Measurements from ENCODE around the gene RASA3. TPM values are rescaled to one million over a fixed set of nuclear protein-coding genes. Genes with fewer than 3 reads are reported as not detected.
A peak's percentile ranks its signal among the peaks of the same experiment; 100 is the strongest.

Gene RASA3
- total and polyA plus RNA-seq, 9 of the 15 experiments (the other 6 are each of a cell fraction or from before 2014, with no cell fraction given), result 0.72 to 25.3 (median 14.4) TPM

GRCh38 chr13:114015111-114015968 is 117.1 kb downstream of the RASA3 start:
- CTCF ChIA-PET (ENCODE audit: low intra/inter-chr PET ratio), result no interaction called here

DNA sequence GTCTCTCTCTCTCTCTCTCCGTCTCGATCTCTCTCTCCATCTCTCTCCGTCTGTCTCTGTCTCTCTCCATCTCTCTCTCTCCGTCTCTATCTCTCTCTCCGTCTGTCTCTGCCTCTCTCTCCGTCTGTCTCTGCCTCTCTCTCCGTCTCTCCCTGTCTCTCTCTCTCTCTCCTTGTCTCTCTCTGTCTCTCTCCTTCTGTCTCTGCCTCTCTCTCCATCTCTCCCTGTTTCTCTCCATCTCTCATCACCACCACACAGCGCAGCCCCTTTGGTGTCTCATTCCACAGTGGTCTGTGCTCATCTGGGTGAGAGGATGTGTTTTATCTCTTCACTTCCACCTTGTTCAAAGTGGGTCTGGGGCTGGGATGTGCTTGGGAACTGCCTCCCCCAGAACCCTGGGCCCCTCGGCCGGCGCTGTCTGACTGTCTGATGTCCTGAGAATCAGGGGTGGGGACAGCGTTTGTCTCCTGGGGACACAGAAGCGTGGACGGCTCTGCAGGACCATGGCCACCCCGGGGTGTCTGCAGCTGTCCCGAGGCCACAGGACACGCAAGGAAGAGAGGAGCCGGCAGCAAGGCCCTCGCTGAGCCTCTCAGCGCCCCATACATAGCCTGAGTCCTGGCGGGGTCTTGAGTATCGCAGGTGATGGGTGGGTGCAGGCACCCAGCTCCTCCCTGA is 118.3 kb downstream of the RASA3 start:
- no peak for FAIRE-seq
- WGBS (ENCODE audit: insufficient coverage, low coverage, missing lambda C conversion rate), result 96% methylated on average over 12 of the region's 22 CpGs
- Histone ChIP-seq H3K4me2 (ENCODE audit: insufficient read depth, low read length) (no peak overlapping the region), H3K9me3 (replicated peaks; ENCODE audit: control insufficient read depth, insufficient read depth, low read depth, low read length) (no peaks in the 10 kb centered on the region), H3K36me3 (ENCODE audit: control insufficient read depth, insufficient read depth, low read length) (peaks cover 52% of the 10 kb centered on the region; the same call in 2 of the 3 replicates), H3K4me1 (replicated peaks in 1 of 2; ENCODE audit: control insufficient read depth in 2 of 2, insufficient read depth in 2 of 2, low read length in 2 of 2) (peaks cover under 1 to 31% of the 10 kb centered on the region in 2 experiments; a peak in 3 of 5 replicates), H3K9me1 (ENCODE audit: control insufficient read depth, insufficient read depth, low read length) (no peaks in the 10 kb centered on the region), H3K27ac (ENCODE audit: extremely low read depth, low read depth, low read length) (no peak overlapping the region), H3K9ac (ENCODE audit: insufficient read depth in 1 of 2, low read depth in 2 of 2, low read length in 2 of 2) (no peak overlapping the region), H2AFZ (ENCODE audit: low read depth, low read length) (no peak overlapping the region), H4K20me1 (replicated peaks; ENCODE audit: control insufficient read depth, insufficient read depth, low read length) (no peaks in the 10 kb centered on the region), H3K4me3 (no peak overlapping the region), H3K79me2 (ENCODE audit: control insufficient read depth, insufficient read depth, low read length) (no peaks in the 10 kb centered on the region), H3K27me3 (ENCODE audit: control insufficient read depth in 2 of 2, insufficient read depth in 2 of 2, low read length in 2 of 2) (no peaks in the 10 kb centered on the region)
- ChIA-PET POLR2A (interaction anchor here (1.0 kb wide), 1 partner anchor 10 kb away, joined by 3 read pairs; no protein-coding TSS in a partner anchor), CTCF (ENCODE audit: low intra/inter-chr PET ratio) (no interaction called here)
- BruUV-seq (replicated peaks), result no TSS peak
- intact Hi-C loops (cut with micrococcal nuclease), result no loop called here
- in situ Hi-C loops (cut with MboI), result no loop called here
- TF ChIP-seq POLR2G (IDR thresholded peaks at IDR 0.05; ENCODE audit: low read depth, low read length), result 0 out of 2 replicates have a peak, but pooled peaks have one; percentile 15
- TF ChIP-seq XRCC5 (IDR thresholded peaks at IDR 0.05; ENCODE audit: low read depth, low read length), result no peak
- no peak for DNase-seq (ENCODE audit: extremely low read depth in 1 of 4, low spot score in 3 of 4)
- no peak for ATAC-seq

More at GRCh38 chr13:114015111-114015968, 117.1 kb downstream of the RASA3 start:
- no peak overlapping the region; a peak in 1 of 4 replicates for H3K9ac ChIP-seq (ENCODE audit: insufficient read depth in 1 of 2, low read depth in 2 of 2, low read length in 2 of 2)
- in situ Hi-C loops (cut with MboI) (no loop called here), intact Hi-C loops (cut with micrococcal nuclease) (no loop called here)
- H3K4me2 ChIP-seq (ENCODE audit: insufficient read depth, low read length), result no peak overlapping the region
- WGBS (ENCODE audit: insufficient coverage, low coverage, missing lambda C conversion rate), result 96% methylated on average over 19 of the region's 40 CpGs
- no peaks in the 10 kb centered on the region for H3K9me1 ChIP-seq (ENCODE audit: control insufficient read depth, insufficient read depth, low read length)
- no TSS peak for BruUV-seq (replicated peaks)
- no peak for DNase-seq (ENCODE audit: extremely low read depth in 1 of 4, low spot score in 3 of 4)
- H3K79me2 ChIP-seq (ENCODE audit: control insufficient read depth, insufficient read depth, low read length), result no peaks in the 10 kb centered on the region
- POLR2A ChIA-PET, result interaction anchor here (1.0 kb wide), 1 partner anchor 11 kb away, joined by 3 read pairs; no protein-coding TSS in a partner anchor
- no peak overlapping the region for H3K4me3 ChIP-seq
- no peak overlapping the region for H2AFZ ChIP-seq (ENCODE audit: low read depth, low read length)
- H3K9me3 ChIP-seq (replicated peaks; ENCODE audit: control insufficient read depth, insufficient read depth, low read depth, low read length), result no peaks in the 10 kb centered on the region
- no peaks in the 10 kb centered on the region for H3K27me3 ChIP-seq (ENCODE audit: control insufficient read depth in 2 of 2, insufficient read depth in 2 of 2, low read length in 2 of 2)
- H3K36me3 ChIP-seq (ENCODE audit: control insufficient read depth, insufficient read depth, low read length), result peaks cover 41% of the 10 kb centered on the region; the same call in 2 of the 3 replicates
- FAIRE-seq, result no peak
- H3K27ac ChIP-seq (ENCODE audit: extremely low read depth, low read depth, low read length), result no peak overlapping the region
- no peaks in the 10 kb centered on the region for H4K20me1 ChIP-seq (replicated peaks; ENCODE audit: control insufficient read depth, insufficient read depth, low read length)
- H3K4me1 ChIP-seq (replicated peaks in 1 of 2; ENCODE audit: control insufficient read depth in 2 of 2, insufficient read depth in 2 of 2, low read length in 2 of 2), result peaks cover 2 to 41% of the 10 kb centered on the region in 2 experiments; a peak in 3 of 5 replicates
- TF ChIP-seq SP2 (IDR thresholded peaks at IDR 0.05; ENCODE audit: extremely low read depth, low read depth, low read length, poor library complexity, severe bottlenecking) (no peak), RBM22 (IDR thresholded peaks at IDR 0.05; ENCODE audit: low read depth, low read length, poor library complexity, severe bottlenecking) (peak; percentile 24)
- ATAC-seq, result no peak

All from K562 (cell line).